Measurements from ENCODE around the gene NBPF15. TPM values are rescaled to one million over a fixed set of nuclear protein-coding genes. Genes with fewer than 3 reads are reported as not detected.
"Not testable (repeated sequence)": the region's sequence is repeated elsewhere in the genome, so short reads cannot be mapped to it uniquely, and the experiment has no call there.

Gene NBPF15
- total RNA-seq, 2 experiments from 2014 or later, result 64.3 to 77.7 TPM

GRCh38 chr1:144418891-144419694 lies 42.4 kb downstream of the NBPF15 start:
- Mint-ChIP-seq H3K36me3 (ENCODE audit: low read depth) (peaks cover 11% of the 10 kb centered on the region), H3K4me3 (peak overlapping the region; percentile 78), H3K27ac (peak overlapping the region; percentile 70)
- CTCF ChIA-PET, H3K4me1 Mint-ChIP-seq, H3K9me3 Mint-ChIP-seq, POLR2A ChIA-PET, H3K27me3 Mint-ChIP-seq: not testable (repeated sequence)
- DNase-seq, result peak; percentile 56

- DNase-seq; H3K36me3 Mint-ChIP-seq (ENCODE audit: low read depth); CTCF ChIA-PET; H3K27me3 Mint-ChIP-seq; H3K9me3 Mint-ChIP-seq; POLR2A ChIA-PET; H3K4me1 Mint-ChIP-seq: not testable (repeated sequence)
- H3K4me3 Mint-ChIP-seq, result peak overlapping the region; percentile 85
- peak overlapping the region; percentile 93 for H3K27ac Mint-ChIP-seq
These were observed 47.9 kb downstream of the NBPF15 start for GRCh38 chr1:144413404-144414118.

- H3K27ac Mint-ChIP-seq, result peak overlapping the region; percentile 93
- H3K27me3 Mint-ChIP-seq; H3K4me1 Mint-ChIP-seq; H3K36me3 Mint-ChIP-seq (ENCODE audit: low read depth); CTCF ChIA-PET; H3K9me3 Mint-ChIP-seq: not testable (repeated sequence)
- POLR2A ChIA-PET, result interaction anchor here (0.6 to 1.6 kb wide), 3 partner anchors 133 to 868 kb away, joined by 4 to 6 read pairs (median 5); no protein-coding TSS in a partner anchor
- peak; percentile 92 for DNase-seq
- peak overlapping the region; percentile 85 for H3K4me3 Mint-ChIP-seq
These were observed 48.7 kb downstream of the NBPF15 start for GRCh38 chr1:144412491-144413403.

GRCh38 chr1:144412068-144412471 lies 49.4 kb downstream of the NBPF15 start:
- peak overlapping the region; percentile 93 for H3K27ac Mint-ChIP-seq
- peak; percentile 84 for DNase-seq
- H3K4me1 Mint-ChIP-seq; H3K27me3 Mint-ChIP-seq; H3K36me3 Mint-ChIP-seq (ENCODE audit: low read depth); CTCF ChIA-PET; H3K9me3 Mint-ChIP-seq: not testable (repeated sequence)
- POLR2A ChIA-PET, result interaction anchor here (0.6 to 1.6 kb wide), 3 partner anchors 134 to 869 kb away, joined by 4 to 6 read pairs (median 5); no protein-coding TSS in a partner anchor
- H3K4me3 Mint-ChIP-seq, result peak overlapping the region; percentile 85

- DNase-seq; POLR2A ChIA-PET; H3K4me3 Mint-ChIP-seq; H3K27ac Mint-ChIP-seq; H3K9me3 Mint-ChIP-seq; H3K27me3 Mint-ChIP-seq; H3K4me1 Mint-ChIP-seq; H3K36me3 Mint-ChIP-seq (ENCODE audit: low read depth); CTCF ChIA-PET: not testable (repeated sequence)
These were observed 58.7 kb downstream of the NBPF15 start for GRCh38 chr1:144402807-144403206.

GRCh38 chr1:144371651-144372050 lies 89.8 kb downstream of the NBPF15 start:
- CTCF ChIA-PET, result not testable (repeated sequence)

More at GRCh38 chr1:144371651-144372050, 89.8 kb downstream of the NBPF15 start:
- H3K36me3 Mint-ChIP-seq (ENCODE audit: low read depth); H3K27ac Mint-ChIP-seq; H3K4me3 Mint-ChIP-seq; H3K9me3 Mint-ChIP-seq; H3K27me3 Mint-ChIP-seq; H3K4me1 Mint-ChIP-seq; POLR2A ChIA-PET; DNase-seq: not testable (repeated sequence)

Other genes with a start within 250 kb of the NBPF15 start
- under 1 TPM; 0.84 to 0.96 TPM for gene PPIAL4E, start 88.0 kb downstream of the NBPF15 start, total RNA-seq
- not detected for gene PPIAL4F, start 131.2 kb upstream of the NBPF15 start, total RNA-seq